GM18868 (cell line): ENCODE results near the gene CYBRD1.

Source experiments
- ATAC-seq: cut with Tn5 transposase; IDR thresholded peaks from one replicate; pipeline ENCODE4 v1.9.1; 2021; ENCODE audit warnings: mild to moderate bottlenecking, moderate library complexity; ENCODE audit not compliant: unreplicated experiment

Gene CYBRD1

DNA sequence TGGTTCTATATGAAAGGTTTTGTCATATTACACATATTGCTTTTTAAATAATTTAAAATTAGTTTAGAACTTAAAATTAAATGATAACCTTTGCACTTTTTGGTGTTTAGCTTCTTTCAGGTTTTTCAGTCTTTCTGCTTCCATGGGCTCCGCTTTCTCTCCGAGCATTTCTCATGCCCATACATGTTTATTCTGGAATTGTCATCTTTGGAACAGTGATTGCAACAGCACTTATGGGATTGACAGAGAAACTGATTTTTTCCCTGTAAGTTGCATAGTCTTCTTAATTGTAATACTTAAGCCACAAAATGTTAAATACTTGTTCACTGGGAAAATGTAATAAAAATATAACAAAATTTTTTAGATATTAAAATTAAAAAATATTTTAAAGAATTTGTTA is 31.0 kb downstream of the CYBRD1 start:
- ATAC-seq = no peak

DNA sequence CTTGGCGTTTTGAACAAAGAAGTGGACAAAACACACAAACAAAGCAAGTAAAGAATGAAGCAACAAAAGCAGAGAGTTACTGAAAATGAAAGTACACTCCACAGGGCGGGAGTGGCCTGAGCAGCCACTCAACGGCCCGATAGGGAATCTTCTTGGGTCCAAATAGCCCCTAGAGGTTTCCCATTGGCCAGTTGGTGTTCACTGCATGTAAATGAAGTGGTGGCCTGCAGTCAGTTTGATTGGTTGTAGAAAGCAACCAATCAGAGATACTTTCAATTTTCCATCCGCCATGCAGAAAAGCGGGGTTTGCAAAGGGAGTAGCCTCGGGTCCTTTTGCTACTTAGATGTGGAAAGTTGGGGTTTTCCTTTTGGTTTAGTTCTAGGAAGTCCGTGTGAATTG is 31.6 kb downstream of the CYBRD1 start:
- no peak for ATAC-seq

DNA sequence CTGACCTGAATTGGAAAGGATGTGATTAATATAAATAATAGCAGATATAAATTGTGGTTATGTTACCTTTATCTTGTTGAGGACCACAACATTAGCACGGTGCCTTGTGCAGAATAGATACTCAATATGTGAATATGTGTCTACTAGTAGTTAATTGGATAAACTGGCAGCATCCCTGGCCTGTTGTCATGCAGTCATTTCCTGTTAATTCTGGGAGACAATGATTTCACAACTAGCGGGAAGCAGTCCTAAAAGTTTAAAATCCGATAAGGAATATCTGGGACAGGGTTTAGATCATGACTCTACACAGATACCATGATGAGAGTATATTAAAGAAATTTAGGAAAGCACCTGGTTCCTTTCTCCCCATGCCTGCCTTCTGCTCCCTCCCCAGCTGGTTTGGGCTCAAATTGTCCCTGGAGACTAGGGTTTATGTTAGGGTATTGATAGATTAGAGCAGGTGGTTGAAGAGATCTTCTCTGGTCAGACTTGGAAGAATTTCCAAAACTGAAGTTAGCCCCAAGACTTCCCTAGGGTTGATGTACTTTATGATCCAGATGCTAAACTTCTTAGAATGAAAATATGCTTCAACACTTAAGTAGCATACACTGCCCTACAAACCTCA is 32.8 kb downstream of the CYBRD1 start:
- ATAC-seq = no peak

DNA sequence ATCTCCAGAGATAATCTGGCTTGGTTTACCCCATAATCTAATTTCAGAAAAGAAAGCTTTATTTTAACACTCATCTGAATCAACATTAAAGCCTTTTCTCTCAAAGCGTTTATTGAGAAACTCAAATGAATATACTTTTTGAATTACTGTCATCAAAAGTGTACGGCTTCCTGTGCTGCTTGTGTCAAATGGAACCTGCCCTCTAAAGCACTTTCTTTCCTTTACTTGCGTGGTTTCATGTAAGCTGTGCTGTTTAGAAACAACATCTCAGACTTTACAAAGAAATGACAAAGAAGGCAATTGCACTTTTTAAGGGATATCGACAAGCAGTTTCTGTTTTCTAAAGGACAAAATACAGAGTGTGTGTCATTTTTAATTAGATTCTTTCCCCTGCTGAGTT is 35.1 kb downstream of the CYBRD1 start:
- no peak for ATAC-seq

DNA sequence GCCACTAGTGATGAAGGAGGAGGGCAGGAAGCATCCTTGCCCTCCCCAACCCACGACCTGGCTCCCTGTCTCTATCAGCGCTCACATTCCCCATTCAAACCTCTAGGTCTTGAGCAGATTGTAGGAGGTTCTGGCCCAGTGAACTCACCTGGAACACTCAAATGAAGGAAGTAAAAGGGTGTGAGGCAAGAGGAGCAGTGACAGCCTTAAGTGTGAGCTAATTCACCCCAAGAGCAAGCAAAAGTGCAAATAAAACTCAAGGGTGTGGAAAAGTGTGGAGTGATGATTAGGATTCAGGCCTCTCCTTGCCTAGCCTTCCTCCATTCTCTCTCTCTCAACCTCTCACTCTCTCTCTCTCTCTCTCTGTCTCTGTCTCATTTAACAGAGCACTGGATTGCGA is 41.0 kb downstream of the CYBRD1 start:
- no peak for ATAC-seq

DNA sequence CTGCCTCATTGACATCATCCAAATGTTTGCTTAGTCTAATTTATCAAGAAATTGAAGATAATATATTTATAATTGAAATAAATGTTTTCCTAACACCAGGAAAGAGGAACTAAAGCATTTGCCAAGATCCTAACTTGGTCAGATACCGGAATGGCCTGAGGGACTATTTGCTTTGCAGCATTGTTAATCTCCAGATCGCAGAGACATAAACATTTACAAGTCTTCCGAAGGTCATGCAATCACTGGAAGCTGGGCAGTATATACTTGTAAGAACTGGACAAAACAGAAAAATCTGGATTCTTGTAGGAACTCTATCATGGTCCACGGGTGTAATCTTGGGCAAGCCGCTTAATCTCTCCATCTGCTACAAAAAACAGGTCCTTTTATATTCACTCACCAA is 42.2 kb downstream of the CYBRD1 start:
- no peak for ATAC-seq

DNA sequence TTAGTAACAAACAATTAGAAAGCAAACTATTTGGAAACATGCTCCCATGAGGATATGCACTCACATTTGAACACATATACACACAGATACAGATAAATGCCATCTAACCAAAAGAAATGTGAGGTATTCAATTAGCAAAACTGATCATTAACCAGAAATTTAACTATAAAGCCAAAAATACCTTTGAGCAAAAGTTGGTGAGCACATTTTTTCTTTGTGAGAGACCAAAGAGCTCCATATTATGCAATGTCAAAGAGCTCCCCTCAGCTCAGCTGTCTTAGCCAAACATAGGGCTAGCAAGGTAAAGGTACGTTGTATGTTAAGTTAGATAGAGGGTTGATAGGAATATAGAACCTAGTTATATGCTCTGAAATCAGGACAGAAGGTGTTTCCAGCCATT is 43.8 kb downstream of the CYBRD1 start:
- ATAC-seq = no peak

DNA sequence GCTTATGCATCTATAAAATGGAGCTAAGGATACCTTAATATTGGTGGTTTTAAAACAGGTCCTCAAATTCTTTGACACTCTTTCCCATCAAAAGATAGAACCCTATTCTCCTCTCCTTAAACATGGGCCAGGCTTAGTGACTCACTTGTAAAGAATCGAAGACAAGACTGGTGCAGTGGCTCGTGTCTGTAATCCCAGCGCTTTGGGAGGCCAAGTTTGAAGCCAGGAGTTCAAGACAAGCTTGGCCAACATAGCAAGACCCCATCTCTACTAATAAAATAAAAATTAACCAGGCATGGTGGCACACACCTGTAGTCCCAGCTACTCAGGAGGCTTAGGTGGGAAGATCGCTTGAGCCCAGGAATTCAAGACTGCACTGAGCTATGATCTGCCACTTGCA is 44.5 kb downstream of the CYBRD1 start:
- no peak for ATAC-seq

DNA sequence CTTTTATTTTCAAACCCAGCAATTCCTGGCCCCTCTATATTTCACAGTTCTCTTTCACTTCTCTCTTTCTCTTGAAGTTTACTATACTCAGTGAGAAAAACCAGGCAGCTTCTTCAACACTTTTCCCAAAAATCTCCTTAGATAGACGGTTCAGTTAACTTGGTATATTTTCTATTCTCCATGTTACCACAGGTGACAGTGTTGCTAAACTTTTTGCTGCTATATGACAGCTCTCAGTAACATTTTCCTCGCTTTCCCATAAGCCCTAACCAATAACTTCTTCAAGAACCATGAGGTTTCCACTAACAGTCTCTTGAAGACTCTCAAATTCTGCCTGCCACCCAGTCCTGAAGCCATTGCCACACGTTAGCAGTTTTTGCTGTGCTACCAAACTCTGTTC is 45.8 kb downstream of the CYBRD1 start:
- ATAC-seq = no peak

DNA sequence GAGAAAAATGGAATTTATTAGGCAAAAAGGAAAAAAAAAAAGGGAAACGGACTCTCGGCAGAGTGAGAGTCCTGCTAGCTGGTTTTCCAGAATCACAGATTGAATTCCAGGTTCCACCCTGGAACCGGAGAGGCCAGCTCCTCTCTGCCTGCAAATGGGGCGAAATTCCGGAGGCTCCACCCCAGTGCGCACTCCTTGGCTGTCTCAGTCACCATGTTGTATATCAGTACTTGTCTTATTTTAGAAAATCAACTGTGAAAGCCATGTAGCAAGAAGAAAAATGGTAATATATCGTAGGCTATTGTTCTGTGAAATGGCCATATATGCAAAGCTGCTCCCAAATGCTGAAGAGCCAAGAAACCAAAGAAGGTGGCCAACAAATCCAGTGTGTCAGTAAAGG is 49.4 kb downstream of the CYBRD1 start:
- no peak for ATAC-seq

DNA sequence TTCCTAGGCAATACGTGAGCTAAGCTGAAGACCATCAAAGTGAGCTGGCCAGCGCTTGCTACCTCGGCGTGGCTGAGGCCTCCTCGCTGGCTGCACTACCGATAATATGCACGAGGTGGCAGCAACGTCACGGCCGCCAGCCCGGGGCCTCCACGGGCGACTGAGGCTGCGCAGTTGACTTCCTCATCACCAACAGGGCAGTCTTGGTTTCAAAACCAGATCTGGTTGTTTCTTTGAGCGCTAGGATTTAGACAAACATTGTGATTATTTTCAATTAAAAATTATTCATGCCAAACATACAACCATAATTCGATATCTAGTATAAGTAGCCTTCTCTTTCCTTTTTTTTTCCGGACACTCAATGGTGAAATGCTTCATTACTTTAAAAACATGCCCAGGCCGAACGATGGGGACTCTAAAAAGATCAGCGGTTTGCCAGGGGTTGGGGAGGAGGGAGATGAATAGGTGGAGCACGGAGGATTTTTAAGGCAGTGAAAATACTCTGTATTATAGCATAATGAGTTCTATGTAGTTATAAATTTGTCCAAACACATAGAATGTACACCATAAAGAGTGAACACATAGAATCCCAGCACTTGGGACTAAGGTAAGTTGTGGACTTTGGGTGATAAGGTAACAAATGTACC is 52.0 kb downstream of the CYBRD1 start:
- ATAC-seq = peak; percentile 89

DNA sequence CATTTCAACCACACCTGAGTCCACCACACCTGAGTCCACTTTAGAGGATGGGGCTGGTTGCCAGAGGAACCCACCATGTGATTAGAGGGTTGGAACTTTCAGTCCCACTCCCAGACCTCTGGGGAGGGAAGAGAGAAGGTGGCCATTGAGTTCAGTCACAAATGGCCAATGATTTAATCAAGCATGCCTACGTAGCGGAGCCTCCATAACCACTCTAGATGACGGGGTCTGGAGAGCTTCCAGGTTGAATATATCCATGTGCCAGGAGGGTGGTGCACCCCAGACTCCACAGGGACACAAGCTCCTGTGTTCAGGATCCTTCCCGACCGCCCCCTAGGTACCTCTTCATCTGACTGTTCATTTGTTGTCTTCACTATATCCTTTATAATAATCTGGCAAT is 53.3 kb downstream of the CYBRD1 start:
- no peak for ATAC-seq

DNA sequence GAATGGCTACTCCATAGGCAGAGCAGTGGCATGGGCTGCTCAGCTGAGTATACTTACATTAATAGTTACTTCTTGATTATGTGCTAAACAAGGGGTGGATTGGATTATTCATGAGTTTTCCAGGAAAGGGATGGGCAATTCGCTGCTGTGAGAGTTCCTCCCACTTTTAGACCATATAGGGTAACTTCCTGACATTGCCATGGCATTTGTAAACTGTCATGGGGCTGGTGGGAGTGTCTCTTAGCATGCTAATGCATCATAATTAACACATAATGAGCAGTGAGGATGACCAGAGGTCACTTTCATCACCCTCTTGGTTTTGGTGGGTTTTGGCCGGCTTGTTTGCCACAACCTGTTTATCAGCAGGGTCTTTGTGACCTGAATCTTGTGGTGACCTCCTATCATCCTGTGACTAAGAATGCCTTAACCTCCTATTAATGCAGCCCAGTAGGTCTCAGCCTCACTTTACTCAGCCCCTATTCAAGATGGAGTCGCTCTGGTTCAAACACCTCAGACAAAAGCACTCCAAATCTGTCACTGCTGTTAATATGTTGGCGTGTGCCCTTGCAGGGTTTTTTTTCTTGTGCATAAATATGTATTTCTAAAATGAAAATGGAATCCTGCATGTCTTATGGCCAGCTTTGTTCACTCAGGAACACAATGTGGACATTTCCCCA is 56.0 kb downstream of the CYBRD1 start:
- no peak for ATAC-seq

DNA sequence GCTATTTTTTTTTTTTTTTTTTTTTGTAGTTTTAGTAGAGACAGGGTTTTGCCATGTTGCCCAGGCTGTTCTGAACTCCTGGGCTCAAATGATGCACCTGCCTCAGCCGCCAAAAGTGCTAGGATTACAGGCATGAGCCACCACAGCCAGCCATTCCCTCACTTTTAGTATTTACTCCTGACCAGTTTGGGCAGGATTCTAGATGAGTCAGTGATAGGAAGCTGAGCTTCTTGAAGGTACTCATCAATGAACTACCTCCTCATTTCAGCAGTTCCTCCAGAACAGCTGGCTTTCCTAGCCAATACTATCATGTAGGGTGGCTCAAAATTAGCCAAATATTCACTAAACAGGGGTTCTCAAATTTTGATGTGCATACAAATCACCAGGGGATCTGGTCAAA is 57.2 kb downstream of the CYBRD1 start:
- no peak for ATAC-seq

DNA sequence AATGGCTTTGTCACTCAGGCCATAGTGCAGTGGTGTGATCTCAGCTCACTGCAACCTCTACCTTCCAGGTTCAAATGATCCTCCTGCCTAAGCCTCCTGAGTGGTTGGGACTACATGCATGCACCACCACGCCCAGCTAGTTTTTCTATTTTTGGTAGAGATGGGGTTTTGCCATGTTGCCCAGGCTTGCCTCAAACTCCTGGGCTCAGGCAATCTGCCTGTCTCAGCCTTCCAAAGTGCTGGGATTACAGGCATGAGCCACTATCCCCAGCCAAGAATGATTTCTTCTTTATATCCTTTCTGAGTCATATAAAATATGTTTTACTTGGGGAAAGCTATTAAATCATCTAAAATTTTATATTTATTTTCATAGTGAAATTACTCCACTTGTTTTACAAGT is 61.3 kb downstream of the CYBRD1 start:
- no peak for ATAC-seq

DNA sequence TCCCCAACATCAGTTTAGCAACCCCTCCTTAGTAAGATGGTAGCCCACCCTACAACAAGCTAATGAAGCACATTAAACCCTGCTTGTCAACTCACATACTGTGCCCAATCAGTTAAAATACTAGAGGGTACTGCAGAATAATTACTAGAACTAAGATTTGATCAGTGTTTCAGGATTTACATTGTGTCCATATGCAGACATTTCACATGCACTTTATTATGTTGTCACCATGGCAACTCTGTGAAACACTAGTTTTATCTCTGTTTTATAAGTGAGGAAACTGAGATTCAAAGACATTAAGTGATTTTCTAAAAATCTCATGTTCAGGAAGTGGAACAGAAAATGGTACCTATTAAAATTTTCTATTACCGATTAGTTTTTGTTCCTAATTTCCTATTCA is 61.7 kb downstream of the CYBRD1 start:
- no peak for ATAC-seq

DNA sequence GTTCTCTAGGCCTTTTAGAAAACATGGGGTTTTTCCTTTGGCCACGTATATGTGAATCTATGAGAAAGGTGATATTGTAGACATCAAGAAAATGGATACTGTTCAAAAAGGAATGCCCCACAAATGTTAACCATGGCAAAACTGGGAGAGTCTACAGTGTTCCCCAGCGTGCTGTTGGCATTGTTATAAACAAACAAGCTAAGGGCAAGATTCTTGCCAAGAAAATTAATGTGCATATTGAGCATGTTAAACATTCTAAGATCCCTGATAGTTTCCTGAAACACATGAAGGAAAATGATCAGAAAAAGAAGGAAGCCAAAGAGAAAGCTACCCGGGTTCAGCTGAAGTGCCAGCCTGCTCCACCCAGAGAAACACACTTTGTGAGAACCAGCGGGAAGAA is 64.9 kb downstream of the CYBRD1 start:
- no peak for ATAC-seq

DNA sequence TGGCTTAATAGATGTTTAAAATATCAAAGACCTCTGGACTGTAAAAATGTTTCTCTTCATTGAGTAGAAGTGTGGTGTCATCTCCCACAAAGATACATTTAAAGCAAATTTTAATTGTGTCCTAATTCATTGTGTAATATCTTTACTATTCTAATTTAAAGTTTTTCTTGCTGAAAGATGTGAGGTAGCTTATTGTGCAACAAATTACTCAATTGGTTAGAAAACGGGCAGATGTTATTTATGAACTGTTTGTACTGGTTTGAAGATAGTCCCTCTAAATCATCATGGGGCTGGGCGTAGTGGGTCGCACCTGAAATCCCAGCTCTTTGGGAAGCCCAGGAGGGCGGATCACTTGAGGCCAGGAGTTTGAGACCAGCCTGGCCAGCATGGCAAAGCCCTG is 65.3 kb downstream of the CYBRD1 start:
- ATAC-seq = no peak

DNA sequence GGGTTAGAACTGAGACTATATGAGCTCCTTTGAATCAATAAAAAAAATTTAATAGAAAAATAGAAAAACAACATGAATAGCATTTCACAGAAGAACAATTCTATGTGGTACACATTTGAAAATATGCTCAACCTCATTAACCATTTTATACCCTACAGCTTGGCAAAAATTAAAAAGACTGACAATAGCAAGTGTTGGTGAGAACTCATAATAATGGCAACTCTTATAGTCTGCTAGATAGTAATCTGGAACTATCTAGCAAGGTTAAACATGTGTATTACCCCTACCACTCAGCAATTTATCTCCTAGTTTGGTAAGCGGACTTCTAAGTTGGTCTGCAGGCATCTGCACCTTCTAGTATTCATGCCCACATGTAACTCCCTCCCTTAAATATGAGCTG is 67.8 kb downstream of the CYBRD1 start:
- no peak for ATAC-seq

DNA sequence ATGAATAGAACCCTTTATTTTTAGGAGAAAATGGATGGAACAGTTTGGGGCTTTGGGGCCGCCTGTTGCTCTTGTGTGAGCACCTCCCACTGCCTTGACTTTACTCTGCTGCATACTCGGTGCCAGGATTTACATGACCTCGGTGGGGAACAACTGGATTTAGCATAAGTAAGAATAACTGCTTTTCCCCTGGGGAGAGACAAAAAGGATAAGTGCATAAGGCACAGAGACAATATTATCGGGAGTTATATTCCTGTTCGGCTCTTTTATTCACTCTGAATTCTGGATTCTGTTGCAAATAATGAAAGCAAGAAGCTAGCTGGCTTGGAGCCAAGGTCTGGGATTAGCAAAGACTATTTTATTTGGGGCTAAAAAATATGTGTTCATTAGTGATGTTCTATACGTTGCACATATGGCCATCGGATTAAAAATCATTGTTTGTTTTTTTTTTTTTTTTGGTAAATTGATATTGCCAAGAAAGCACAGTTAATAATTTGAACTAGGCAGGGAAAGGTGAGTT is 69.8 kb downstream of the CYBRD1 start:
- no peak for ATAC-seq

DNA sequence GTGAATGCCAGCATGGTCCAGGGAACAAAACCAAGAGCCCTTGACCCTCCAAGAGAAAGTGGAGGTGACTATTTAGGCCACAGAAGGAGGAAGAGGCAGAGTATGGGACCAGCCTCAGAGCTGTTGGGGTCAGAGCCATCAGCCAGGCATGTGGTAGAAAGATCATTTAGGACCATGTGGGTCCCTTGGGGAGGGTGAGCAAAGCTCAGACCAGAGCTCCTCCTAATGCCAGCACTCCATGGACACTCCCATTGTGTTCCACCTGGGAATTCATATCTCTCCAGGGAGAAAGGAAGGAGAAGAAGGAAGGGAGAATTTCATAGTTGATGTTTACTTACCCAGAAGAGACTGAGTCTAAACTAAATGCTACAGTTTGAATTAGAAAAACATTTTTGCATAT is 73.2 kb downstream of the CYBRD1 start:
- ATAC-seq = no peak

DNA sequence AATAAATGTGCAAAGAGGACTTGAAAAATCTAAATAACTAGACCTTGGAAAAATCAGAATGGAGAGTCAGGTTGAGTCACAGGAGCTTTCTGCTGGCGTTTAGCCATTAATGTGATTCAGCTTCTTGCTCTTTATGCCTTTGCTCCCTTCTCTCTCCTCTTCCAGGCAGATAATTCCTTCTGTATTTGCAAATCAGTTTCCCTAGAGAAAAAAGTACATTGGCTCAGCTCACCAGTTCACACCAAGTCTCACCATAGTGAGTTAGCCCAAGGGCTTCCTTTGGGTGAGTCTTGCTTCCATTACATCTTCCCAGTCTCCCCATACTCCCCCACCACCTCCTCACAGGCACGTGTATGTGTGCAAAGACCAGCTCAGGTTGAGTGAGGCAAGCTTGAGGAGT is 73.6 kb downstream of the CYBRD1 start:
- ATAC-seq = no peak
